ENCODE data around the gene AFAP1.

Gene AFAP1

GRCh38 chr4:7984286-7984925 lies 44.7 kb upstream of the AFAP1 start:
- DNase-seq, result no peak
- H3K9me3 ChIP-seq, result no peaks in the 10 kb centered on the region
- H3K36me3 ChIP-seq, result no peaks in the 10 kb centered on the region
- H3K4me1 ChIP-seq, result no peaks in the 10 kb centered on the region; the same call in 1 of the 2 replicates
- H3K4me3 ChIP-seq (ENCODE audit: low read depth, low read length), result no peak overlapping the region
- H3K27me3 ChIP-seq, result no peaks in the 10 kb centered on the region
- TF ChIP-seq CTCF (IDR thresholded peaks at IDR 0.05; ENCODE audit: low read depth, low read length), result no peak

- TF ChIP-seq CTCF (IDR thresholded peaks at IDR 0.05; ENCODE audit: low read depth, low read length), result no peak
- Histone ChIP-seq H3K27me3 (no peaks in the 10 kb centered on the region), H3K4me3 (ENCODE audit: low read depth, low read length) (no peak overlapping the region), H3K4me1 (peaks cover 4% of the 10 kb centered on the region; the same call in 1 of the 2 replicates), H3K9me3 (no peaks in the 10 kb centered on the region), H3K36me3 (no peaks in the 10 kb centered on the region)
- no peak for DNase-seq
Observed at GRCh38 chr4:7983296-7983695, 43.6 kb upstream of the AFAP1 start.

GRCh38 chr4:7981738-7982394 lies 42.2 kb upstream of the AFAP1 start:
- H3K9me3 ChIP-seq, result no peaks in the 10 kb centered on the region
- no peak overlapping the region for H3K4me3 ChIP-seq (ENCODE audit: low read depth, low read length)
- H3K27me3 ChIP-seq, result no peaks in the 10 kb centered on the region
- no peak for TF ChIP-seq CTCF (IDR thresholded peaks at IDR 0.05; ENCODE audit: low read depth, low read length)
- no peaks in the 10 kb centered on the region for H3K36me3 ChIP-seq
- no peak for DNase-seq
- H3K4me1 ChIP-seq, result peaks cover 4% of the 10 kb centered on the region; the same call in 1 of the 2 replicates

- H3K9me3 ChIP-seq, result no peaks in the 10 kb centered on the region
- no peak for DNase-seq
- H3K4me1 ChIP-seq, result peaks cover 4% of the 10 kb centered on the region; the same call in 1 of the 2 replicates
- no peak overlapping the region for H3K4me3 ChIP-seq (ENCODE audit: low read depth, low read length)
- no peaks in the 10 kb centered on the region for H3K27me3 ChIP-seq
- no peaks in the 10 kb centered on the region for H3K36me3 ChIP-seq
- no peak for TF ChIP-seq CTCF (IDR thresholded peaks at IDR 0.05; ENCODE audit: low read depth, low read length)
Observed at GRCh38 chr4:7980036-7980435, 40.4 kb upstream of the AFAP1 start.

- no peaks in the 10 kb centered on the region for H3K36me3 ChIP-seq
- no peak overlapping the region for H3K4me3 ChIP-seq (ENCODE audit: low read depth, low read length)
- H3K4me1 ChIP-seq, result peaks cover 4% of the 10 kb centered on the region; the same call in 1 of the 2 replicates
- no peaks in the 10 kb centered on the region for H3K27me3 ChIP-seq
- no peak for TF ChIP-seq CTCF (IDR thresholded peaks at IDR 0.05; ENCODE audit: low read depth, low read length)
- no peaks in the 10 kb centered on the region for H3K9me3 ChIP-seq
- no peak for DNase-seq
Observed at GRCh38 chr4:7979652-7979968, 39.9 kb upstream of the AFAP1 start.

All from BE2C (cell line).